IPS DF 19.7 (cell line): ENCODE data around the gene SEC11A.
"Not testable (repeated sequence)": the region's sequence is repeated elsewhere in the genome, so short reads cannot be mapped to it uniquely, and the experiment has no call there.

ENCODE experiments used
- DNase-seq: peaks from one replicate; pipeline ENCODE4 v3.0.0-alpha.2; 2013; ENCODE audit warnings: low read depth, low spot score

Gene SEC11A

GRCh38 chr15:84643838-84644237, 72.1 kb downstream of the SEC11A start:
- DNase-seq, result no peak

GRCh38 chr15:84642640-84643039, 73.3 kb downstream of the SEC11A start:
- DNase-seq, result not testable (repeated sequence)

DNA sequence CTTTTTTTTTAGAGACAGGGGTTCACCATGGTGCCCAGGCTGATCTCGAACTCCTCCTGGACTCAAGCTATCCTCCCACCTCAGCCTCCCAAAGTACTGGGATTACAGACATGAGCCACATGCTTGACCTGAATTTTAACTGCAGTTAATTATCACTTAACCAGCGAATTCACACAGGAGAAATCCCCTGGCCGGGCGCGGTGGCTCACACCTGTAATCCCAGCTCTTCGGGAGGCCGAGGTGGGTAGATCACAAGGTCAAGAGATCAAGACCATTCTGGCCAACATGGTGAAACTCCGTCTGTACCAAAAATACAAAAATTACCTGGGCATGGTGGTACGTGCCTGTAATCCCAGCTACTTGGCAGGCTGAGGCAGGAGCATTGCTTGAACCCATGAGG, 74.1 kb downstream of the SEC11A start:
- not testable (repeated sequence) for DNase-seq

GRCh38 chr15:84638103-84638502, 77.8 kb downstream of the SEC11A start:
- no peak for DNase-seq

DNA sequence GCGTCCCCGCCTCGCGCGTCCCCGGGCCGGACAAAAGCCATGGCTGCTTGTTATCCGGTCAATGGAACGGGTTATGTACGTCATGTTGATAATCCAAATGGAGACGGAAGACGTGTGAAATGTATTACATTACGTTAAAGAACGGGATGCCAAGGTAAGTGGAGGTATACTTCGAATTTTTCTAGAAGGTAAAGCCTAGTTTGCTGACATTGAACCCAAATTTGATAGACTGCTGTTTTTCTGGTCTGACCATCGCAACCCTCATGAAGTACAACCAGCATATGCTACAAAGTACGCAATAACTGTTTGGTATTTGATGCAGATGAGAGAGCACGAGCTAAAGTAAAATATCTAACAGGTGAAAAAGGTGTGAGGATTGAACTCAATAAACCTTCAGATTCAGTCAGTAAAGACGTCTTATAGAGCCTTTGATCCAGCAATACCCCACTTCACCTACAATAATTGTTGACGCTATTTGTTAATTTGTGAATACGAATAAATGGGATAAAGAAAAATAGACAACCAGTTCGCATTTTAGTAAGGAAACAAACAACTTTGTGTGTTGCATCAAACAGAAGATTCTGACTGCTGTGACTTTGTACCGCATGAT, 81.6 kb downstream of the SEC11A start:
- DNase-seq, result no peak

DNA sequence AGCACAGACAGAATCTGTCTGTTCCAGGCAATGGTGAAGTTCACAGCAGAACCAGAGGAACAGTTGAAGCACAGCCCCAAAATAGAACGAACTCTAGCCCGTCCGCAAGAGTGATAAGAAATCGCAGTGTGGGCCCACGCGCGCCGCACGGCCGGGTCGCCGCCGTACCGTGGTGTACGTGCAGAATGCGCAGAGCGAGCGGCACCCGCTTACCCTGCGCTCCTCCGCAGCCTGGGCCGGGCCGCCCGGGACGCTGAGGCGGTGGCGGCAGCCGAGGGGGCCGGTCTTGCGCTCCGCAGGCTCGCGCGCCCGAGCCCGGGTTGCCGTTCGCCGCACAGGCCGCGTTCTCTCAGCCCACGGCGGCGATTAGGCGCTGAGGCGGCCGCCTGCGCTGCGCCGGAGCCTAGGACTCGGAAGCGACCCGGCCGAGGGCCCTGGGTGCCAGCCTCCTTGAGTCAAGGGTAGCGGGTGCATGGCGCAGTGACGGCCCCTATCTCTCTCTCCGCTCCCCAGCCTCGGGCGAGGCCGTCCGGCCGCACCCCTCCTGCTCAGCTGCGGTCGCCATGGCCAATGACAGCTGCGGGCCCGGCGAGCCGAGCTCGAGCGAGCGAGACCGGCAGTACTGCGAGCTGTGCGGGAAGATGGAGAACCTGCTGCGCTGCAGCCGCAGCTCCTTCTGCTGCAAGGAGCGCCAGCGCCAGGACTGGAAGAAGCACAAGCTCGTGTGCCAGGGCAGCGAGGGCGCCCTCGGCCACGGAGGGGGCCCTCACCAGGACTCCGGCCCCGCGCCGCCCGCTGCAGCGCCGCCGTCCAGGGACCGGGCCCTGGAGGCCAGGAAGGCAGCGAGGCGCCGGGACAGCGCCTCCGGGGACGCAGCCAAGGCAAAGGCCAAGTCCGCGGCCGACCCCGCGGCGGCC, 82.4 kb downstream of the SEC11A start:
- no peak for DNase-seq

GRCh38 chr15:84631706-84632272, 84.2 kb downstream of the SEC11A start:
- DNase-seq, result no peak

- no peak for DNase-seq
These were observed 86.9 kb downstream of the SEC11A start for GRCh38 chr15:84629033-84629432.

DNA sequence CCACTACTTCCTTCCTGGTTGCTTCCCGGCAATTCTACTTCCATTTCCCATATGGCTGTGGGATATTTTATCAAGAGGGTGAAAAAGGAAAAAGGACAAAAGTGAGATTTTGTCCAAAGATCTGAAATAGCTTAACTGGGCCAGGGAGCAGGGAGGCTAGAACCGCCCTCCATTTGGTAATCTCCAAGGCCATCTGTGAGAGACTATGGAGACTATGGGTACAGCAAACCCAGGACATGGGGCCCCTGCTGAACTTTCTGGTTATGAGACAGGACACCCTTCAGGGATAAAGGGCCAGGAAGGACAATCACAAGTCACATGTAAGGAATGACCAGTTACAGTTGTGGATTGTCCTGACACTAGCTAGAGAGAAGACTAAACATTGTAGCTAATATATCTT, 90.8 kb downstream of the SEC11A start:
- no peak for DNase-seq

DNA sequence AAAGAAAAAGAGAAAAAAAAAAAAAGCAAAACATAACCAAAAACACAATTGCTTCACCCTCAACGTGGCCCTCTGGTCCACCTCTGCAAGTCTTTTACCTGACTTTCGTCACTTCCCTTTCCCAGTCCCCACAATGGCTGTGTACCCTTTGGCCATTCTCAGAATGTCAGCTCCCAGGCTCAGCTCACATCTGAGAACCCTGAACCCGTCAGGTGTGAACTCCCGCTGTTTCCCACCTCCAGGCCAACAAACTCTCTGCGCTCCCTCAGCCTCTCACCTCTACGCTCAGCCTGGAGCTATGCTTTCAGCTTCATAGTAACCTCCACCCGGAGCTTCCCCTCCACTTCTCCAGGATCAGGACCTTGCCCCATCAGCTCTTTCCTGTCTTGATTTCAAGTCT, 91.6 kb downstream of the SEC11A start:
- no peak for DNase-seq

GRCh38 chr15:84621358-84621979, 94.5 kb downstream of the SEC11A start:
- DNase-seq, result no peak

GRCh38 chr15:84620626-84621025, 95.3 kb downstream of the SEC11A start:
- no peak for DNase-seq
